Measurements from ENCODE around the gene PIAS4. TPM values are rescaled to one million over a fixed set of nuclear protein-coding genes. Genes with fewer than 3 reads are reported as not detected.

Gene PIAS4
- total RNA-seq, 1 donor from 2014 or later, result 28.8 TPM

- DNase-seq (ENCODE audit: extremely low spot score, unreplicated experiment), result no peak
- Mint-ChIP-seq H3K36me3 (ENCODE audit: unreplicated experiment) (peaks cover 1% of the 10 kb centered on the region), H3K27me3 (ENCODE audit: unreplicated experiment) (no peaks in the 10 kb centered on the region), H3K4me3 (ENCODE audit: unreplicated experiment) (no peak overlapping the region), H3K4me1 (ENCODE audit: unreplicated experiment) (peaks cover 2% of the 10 kb centered on the region), H3K9me3 (ENCODE audit: unreplicated experiment) (no peaks in the 10 kb centered on the region), H3K27ac (ENCODE audit: unreplicated experiment) (no peak overlapping the region)
- no peak for TF ChIP-seq CTCF (IDR thresholded peaks at IDR 0.05)
Observed at GRCh38 chr19:4037301-4037949, 29.9 kb downstream of the PIAS4 start.

- H3K27me3 Mint-ChIP-seq (ENCODE audit: unreplicated experiment), result no peaks in the 10 kb centered on the region
- no peak overlapping the region for H3K4me3 Mint-ChIP-seq (ENCODE audit: unreplicated experiment)
- TF ChIP-seq CTCF (IDR thresholded peaks at IDR 0.05), result no peak
- H3K4me1 Mint-ChIP-seq (ENCODE audit: unreplicated experiment), result no peaks in the 10 kb centered on the region
- DNase-seq (ENCODE audit: extremely low spot score, unreplicated experiment), result no peak
- H3K9me3 Mint-ChIP-seq (ENCODE audit: unreplicated experiment), result no peaks in the 10 kb centered on the region
- no peak overlapping the region for H3K27ac Mint-ChIP-seq (ENCODE audit: unreplicated experiment)
- peaks cover 1% of the 10 kb centered on the region for H3K36me3 Mint-ChIP-seq (ENCODE audit: unreplicated experiment)
Observed at GRCh38 chr19:4038057-4038456, 30.5 kb downstream of the PIAS4 start.

- no peak for DNase-seq (ENCODE audit: extremely low spot score, unreplicated experiment)
- Mint-ChIP-seq H3K4me3 (ENCODE audit: unreplicated experiment) (no peak overlapping the region), H3K4me1 (ENCODE audit: unreplicated experiment) (peaks cover 2% of the 10 kb centered on the region), H3K27me3 (ENCODE audit: unreplicated experiment) (no peaks in the 10 kb centered on the region), H3K9me3 (ENCODE audit: unreplicated experiment) (no peaks in the 10 kb centered on the region), H3K36me3 (ENCODE audit: unreplicated experiment) (peaks cover 1% of the 10 kb centered on the region), H3K27ac (ENCODE audit: unreplicated experiment) (no peak overlapping the region)
- TF ChIP-seq CTCF (IDR thresholded peaks at IDR 0.05), result no peak
Observed at GRCh38 chr19:4038661-4039423, 31.3 kb downstream of the PIAS4 start.

GRCh38 chr19:4042064-4042730, 34.7 kb downstream of the PIAS4 start:
- no peaks in the 10 kb centered on the region for H3K9me3 Mint-ChIP-seq (ENCODE audit: unreplicated experiment)
- H3K4me1 Mint-ChIP-seq (ENCODE audit: unreplicated experiment), result peaks cover 2% of the 10 kb centered on the region
- no peak overlapping the region for H3K4me3 Mint-ChIP-seq (ENCODE audit: unreplicated experiment)
- no peak for TF ChIP-seq CTCF (IDR thresholded peaks at IDR 0.05)
- peaks cover 8% of the 10 kb centered on the region for H3K36me3 Mint-ChIP-seq (ENCODE audit: unreplicated experiment)
- no peak for DNase-seq (ENCODE audit: extremely low spot score, unreplicated experiment)
- H3K27ac Mint-ChIP-seq (ENCODE audit: unreplicated experiment), result no peak overlapping the region
- H3K27me3 Mint-ChIP-seq (ENCODE audit: unreplicated experiment), result no peaks in the 10 kb centered on the region

GRCh38 chr19:4042731-4043082, 35.2 kb downstream of the PIAS4 start:
- no peak for DNase-seq (ENCODE audit: extremely low spot score, unreplicated experiment)
- no peaks in the 10 kb centered on the region for H3K27me3 Mint-ChIP-seq (ENCODE audit: unreplicated experiment)
- H3K4me1 Mint-ChIP-seq (ENCODE audit: unreplicated experiment), result peaks cover 2% of the 10 kb centered on the region
- no peak overlapping the region for H3K27ac Mint-ChIP-seq (ENCODE audit: unreplicated experiment)
- no peaks in the 10 kb centered on the region for H3K9me3 Mint-ChIP-seq (ENCODE audit: unreplicated experiment)
- no peak for TF ChIP-seq CTCF (IDR thresholded peaks at IDR 0.05)
- H3K36me3 Mint-ChIP-seq (ENCODE audit: unreplicated experiment), result peaks cover 8% of the 10 kb centered on the region
- no peak overlapping the region for H3K4me3 Mint-ChIP-seq (ENCODE audit: unreplicated experiment)

All from osteocyte (in vitro differentiated cells).